OCI-LY3 (cell line): Measurements from ENCODE around the gene GATA2.

ENCODE experiments used
- EZH2phosphoT487 ChIP-seq: fragments of 200-600 bp; shearing (Covaris generic); IDR thresholded peaks from 2 replicates; pipeline ENCODE4 v1.6.1; 2018; ENCODE audit warnings: antibody characterized with exemption, mixed run types, low read depth
- TF ChIP-seq, protein P1 (sequence below): fragments of 200-600, 300-600 bp; sonication (generic); IDR thresholded peaks from 2 replicates; pipeline ENCODE4 v1.5.1; 2014; ENCODE audit warnings: antibody characterized with exemption, low read length, low read depth

DNA sequence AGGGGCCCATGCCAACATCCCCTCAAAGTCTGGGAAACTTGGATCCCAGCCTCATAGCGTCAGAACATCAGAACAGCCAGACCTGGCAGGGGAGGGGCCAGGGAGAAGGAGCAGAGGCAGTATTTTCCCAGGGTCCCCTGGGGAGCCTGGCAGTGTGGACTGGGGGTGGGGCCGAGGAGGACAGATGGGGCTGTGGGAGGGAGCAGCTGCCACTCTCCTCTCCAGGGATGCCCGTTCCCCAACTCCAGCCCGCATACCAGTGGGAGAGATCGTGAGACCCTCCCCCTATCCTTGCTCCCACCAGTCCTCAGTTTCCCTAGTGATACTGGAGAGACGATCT lies 19.9 kb downstream of the GATA2 start:
- TF ChIP-seq, protein P1, sequence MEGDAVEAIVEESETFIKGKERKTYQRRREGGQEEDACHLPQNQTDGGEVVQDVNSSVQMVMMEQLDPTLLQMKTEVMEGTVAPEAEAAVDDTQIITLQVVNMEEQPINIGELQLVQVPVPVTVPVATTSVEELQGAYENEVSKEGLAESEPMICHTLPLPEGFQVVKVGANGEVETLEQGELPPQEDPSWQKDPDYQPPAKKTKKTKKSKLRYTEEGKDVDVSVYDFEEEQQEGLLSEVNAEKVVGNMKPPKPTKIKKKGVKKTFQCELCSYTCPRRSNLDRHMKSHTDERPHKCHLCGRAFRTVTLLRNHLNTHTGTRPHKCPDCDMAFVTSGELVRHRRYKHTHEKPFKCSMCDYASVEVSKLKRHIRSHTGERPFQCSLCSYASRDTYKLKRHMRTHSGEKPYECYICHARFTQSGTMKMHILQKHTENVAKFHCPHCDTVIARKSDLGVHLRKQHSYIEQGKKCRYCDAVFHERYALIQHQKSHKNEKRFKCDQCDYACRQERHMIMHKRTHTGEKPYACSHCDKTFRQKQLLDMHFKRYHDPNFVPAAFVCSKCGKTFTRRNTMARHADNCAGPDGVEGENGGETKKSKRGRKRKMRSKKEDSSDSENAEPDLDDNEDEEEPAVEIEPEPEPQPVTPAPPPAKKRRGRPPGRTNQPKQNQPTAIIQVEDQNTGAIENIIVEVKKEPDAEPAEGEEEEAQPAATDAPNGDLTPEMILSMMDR, result no peak
- no peak for TF ChIP-seq EZH2phosphoT487
